WTC11 (cell line): ENCODE measurements around the gene GRB10.

Experiments used
- ETV6 ChIP-seq: sonication (generic); formaldehyde crosslinking; IDR thresholded peaks from 2 replicates; pipeline ENCODE4 v1.8.1; 2022; ENCODE audit warnings: mild to moderate bottlenecking, missing genetic modification reagents
- MYBL2 ChIP-seq: sonication (generic); formaldehyde crosslinking; IDR thresholded peaks from 2 replicates; pipeline ENCODE4 v1.8.1; 2023; ENCODE audit warnings: mild to moderate bottlenecking, moderate library complexity, missing genetic modification reagents
- TP53 ChIP-seq: sonication (generic); formaldehyde crosslinking; IDR thresholded peaks from 2 replicates; pipeline ENCODE4 v1.8.1; 2023; ENCODE audit warnings: mild to moderate bottlenecking, missing genetic modification reagents
- TF ChIP-seq, protein P1 (sequence below): fragments of 200-600 bp; IDR thresholded peaks from 2 replicates; pipeline ENCODE4 v1.8.0; 2022; ENCODE audit warnings: antibody characterized with exemption
- TF ChIP-seq, protein P2 (sequence below): sonication (generic); formaldehyde crosslinking; IDR thresholded peaks from 2 replicates; pipeline ENCODE4 v1.8.1; 2023; ENCODE audit warnings: mild to moderate bottlenecking, missing genetic modification reagents, moderate library complexity

DNA sequence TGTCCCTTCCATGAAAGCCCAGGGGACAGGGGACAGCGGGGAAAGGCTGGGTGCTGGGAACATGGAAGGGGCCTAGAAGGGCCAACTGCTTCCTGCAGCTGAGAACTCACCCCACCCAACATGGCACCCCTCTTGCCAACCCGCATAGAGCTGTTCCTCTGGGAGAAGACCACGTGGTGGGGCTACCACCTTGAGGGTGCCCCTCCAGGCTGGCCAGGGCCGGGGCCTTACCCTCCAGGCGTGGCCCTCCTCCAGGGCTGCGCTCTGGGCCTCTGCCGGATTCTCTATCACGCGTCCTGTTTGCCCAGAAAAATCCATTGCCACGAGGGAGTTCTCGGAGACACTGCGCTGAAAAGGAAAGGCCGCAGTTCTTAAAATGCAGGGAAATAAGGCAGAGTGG lies 177.6 kb downstream of the GRB10 start:
- TF ChIP-seq, protein P1, sequence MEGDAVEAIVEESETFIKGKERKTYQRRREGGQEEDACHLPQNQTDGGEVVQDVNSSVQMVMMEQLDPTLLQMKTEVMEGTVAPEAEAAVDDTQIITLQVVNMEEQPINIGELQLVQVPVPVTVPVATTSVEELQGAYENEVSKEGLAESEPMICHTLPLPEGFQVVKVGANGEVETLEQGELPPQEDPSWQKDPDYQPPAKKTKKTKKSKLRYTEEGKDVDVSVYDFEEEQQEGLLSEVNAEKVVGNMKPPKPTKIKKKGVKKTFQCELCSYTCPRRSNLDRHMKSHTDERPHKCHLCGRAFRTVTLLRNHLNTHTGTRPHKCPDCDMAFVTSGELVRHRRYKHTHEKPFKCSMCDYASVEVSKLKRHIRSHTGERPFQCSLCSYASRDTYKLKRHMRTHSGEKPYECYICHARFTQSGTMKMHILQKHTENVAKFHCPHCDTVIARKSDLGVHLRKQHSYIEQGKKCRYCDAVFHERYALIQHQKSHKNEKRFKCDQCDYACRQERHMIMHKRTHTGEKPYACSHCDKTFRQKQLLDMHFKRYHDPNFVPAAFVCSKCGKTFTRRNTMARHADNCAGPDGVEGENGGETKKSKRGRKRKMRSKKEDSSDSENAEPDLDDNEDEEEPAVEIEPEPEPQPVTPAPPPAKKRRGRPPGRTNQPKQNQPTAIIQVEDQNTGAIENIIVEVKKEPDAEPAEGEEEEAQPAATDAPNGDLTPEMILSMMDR: no peak
- no peak for TF ChIP-seq MYBL2 (CRISPR knock-in tag)
- TF ChIP-seq, protein P2, sequence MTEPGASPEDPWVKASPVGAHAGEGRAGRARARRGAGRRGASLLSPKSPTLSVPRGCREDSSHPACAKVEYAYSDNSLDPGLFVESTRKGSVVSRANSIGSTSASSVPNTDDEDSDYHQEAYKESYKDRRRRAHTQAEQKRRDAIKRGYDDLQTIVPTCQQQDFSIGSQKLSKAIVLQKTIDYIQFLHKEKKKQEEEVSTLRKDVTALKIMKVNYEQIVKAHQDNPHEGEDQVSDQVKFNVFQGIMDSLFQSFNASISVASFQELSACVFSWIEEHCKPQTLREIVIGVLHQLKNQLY (CRISPR knock-in tag): no peak
- TF ChIP-seq TP53 (CRISPR knock-in tag): no peak
- TF ChIP-seq ETV6 (CRISPR knock-in tag): no peak
